IMR-90 (cell line): ENCODE results near the gene SMO.

ENCODE experiments used
- CTCF ChIP-seq: conservative IDR thresholded peaks from 2 replicates; pipeline ENCODE4 v1.5.1; 2012; ENCODE audit warnings: mild to moderate bottlenecking, low read depth, low read length, improper control_type of control experiment
- POLR2A ChIP-seq: IDR thresholded peaks from 2 replicates; pipeline ENCODE4 v1.6.1; 2012; ENCODE audit warnings: mild to moderate bottlenecking, low read depth, low read length

DNA sequence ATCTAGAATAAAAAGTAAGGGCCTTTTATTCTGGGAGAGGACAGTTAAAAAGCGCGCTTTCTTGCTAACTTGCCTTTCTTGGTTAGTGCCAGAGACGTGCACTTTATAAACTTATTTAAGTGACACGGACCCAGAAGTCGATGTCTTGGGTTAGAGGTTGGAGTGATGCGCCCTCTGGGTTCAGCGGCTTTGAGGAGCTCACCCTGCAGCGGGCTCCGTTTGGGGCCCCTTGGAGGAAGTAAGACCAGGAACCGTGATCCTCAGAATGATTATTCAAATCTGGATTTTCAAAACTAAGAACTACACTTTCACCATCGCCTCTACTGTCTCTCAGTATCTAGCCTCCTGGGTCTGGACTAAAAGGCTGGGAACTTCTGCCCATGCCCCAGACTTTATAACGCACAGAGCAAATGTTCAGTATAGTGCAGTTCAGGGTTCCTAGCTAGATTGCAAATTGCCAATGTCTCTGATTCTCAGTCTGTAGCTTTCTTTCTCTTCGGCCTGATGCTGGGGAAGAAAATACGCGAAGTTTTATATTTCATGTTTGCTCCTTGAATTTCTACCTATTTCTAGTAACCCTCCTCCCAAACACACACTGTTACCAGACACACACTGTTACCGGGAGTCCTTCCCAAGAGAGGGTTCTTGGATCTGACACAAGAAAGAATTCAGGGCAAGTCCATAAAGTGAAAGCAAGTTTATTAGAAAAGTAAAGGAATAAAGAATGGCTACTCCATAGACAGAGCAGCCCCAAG, 18.6 kb upstream of the SMO start:
- TF ChIP-seq CTCF (no peak), POLR2A (no peak)
